ENCODE data around the gene RAD51B.

RAD51B gene

GRCh38 chr14:68680541-68681051 is 861.0 kb downstream of the RAD51B start:
- DNase-seq (ENCODE audit: low read depth): no peak
- TF ChIP-seq, protein P1, sequence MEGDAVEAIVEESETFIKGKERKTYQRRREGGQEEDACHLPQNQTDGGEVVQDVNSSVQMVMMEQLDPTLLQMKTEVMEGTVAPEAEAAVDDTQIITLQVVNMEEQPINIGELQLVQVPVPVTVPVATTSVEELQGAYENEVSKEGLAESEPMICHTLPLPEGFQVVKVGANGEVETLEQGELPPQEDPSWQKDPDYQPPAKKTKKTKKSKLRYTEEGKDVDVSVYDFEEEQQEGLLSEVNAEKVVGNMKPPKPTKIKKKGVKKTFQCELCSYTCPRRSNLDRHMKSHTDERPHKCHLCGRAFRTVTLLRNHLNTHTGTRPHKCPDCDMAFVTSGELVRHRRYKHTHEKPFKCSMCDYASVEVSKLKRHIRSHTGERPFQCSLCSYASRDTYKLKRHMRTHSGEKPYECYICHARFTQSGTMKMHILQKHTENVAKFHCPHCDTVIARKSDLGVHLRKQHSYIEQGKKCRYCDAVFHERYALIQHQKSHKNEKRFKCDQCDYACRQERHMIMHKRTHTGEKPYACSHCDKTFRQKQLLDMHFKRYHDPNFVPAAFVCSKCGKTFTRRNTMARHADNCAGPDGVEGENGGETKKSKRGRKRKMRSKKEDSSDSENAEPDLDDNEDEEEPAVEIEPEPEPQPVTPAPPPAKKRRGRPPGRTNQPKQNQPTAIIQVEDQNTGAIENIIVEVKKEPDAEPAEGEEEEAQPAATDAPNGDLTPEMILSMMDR (IDR thresholded peaks at IDR 0.05; ENCODE audit: insufficient read depth, low read depth, low read length, missing control alignments): no peak
- no peak overlapping the region for H3K4me3 ChIP-seq (ENCODE audit: low read depth, low read length)

DNA sequence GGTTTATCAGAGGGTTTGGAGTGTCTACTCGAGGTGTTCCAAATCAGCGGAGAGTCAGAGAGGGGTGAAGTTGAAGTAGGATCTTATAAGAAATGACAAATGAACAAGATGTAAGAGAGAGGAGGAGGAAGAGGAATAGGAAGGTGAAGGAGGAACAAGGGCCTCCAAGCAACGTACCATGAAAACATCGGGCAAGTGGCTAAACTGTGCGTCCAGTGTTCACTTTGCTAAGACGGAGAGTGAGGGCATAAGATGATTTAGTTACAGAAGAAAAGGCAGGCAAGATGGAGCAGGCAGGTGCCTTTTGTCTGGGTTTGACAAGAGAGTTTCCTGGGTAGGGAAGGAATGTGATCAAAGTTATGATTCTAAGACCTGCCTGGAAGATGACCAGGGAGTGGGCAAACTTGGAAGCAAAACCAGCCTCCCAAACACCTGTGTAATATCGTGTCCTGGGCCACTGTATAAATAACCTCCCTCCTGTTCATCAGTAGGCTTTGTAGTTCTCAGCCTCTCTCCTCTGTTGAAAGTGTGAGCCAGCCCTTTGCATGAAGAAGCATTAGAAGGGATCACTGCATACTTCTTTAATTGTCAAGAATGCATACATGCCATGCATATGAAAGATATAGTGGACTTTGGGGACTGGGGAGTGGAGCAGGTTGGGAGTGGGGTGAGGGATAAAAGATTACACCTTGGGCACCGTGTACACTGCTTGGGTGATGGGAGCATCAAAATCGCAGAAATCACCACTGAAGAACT is 861.9 kb downstream of the RAD51B start:
- no peak overlapping the region for H3K4me3 ChIP-seq (ENCODE audit: low read depth, low read length)
- no peak for DNase-seq (ENCODE audit: low read depth)

GRCh38 chr14:68682166-68683103 is 862.9 kb downstream of the RAD51B start:
- H3K4me3 ChIP-seq (ENCODE audit: low read depth, low read length): no peak overlapping the region
- DNase-seq (ENCODE audit: low read depth): peak; percentile 76

More for the DNA sequence above, 861.9 kb downstream of the RAD51B start:
- TF ChIP-seq, protein P1 (IDR thresholded peaks at IDR 0.05; ENCODE audit: insufficient read depth, low read depth, low read length, missing control alignments): no peak

GRCh38 chr14:68683326-68683725 is 863.7 kb downstream of the RAD51B start:
- TF ChIP-seq, protein P1 (IDR thresholded peaks at IDR 0.05; ENCODE audit: insufficient read depth, low read depth, low read length, missing control alignments): no peak
- DNase-seq (ENCODE audit: low read depth): no peak
- H3K4me3 ChIP-seq (ENCODE audit: low read depth, low read length): no peak overlapping the region

More at GRCh38 chr14:68682166-68683103, 862.9 kb downstream of the RAD51B start:
- TF ChIP-seq, protein P1 (IDR thresholded peaks at IDR 0.05; ENCODE audit: insufficient read depth, low read depth, low read length, missing control alignments): no peak

DNA sequence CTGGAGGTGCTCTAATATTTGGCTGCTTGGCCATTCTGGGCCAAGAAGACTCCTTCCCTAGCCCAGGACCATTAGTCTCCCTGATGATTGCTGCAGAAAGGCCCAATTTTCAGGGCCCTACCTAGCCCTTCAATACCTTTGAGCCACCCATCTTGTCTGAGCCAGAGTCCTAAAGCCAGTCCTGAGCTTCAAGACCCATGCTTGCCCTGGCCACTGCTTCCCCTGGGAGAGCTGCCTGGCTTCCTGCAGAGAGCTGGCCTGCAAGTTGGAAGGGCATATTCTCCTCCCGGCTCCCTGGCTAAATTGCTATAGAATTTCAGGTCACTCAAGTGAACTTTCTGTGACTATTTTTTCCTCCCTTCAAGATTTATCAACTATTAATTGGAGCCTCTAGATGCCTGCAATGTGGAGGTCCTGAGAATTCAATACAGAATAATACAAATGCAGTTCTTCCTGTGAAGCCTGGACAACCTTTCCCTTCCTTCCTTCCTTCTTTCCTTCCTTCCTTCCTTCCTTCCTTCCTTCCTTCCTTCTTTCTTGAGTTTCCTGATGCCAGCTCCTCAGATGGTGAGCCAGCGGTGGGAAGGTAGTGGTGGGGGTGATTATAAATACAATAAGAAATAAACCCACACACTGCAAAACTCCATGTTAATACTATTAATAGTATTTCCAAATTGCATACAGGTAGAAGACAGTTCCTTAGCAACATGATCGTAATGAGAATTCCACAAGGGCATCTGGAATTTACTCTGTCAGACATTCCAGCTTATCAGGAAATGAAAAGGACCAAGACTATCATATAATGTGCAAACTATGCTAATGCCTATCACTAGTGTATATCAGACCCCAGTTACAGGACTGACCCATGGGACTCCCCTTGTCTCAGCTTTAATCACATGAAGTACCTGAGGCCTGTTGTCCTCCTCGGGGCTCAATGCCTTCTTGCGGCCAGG is 865.2 kb downstream of the RAD51B start:
- no peak for DNase-seq (ENCODE audit: low read depth)
- H3K4me3 ChIP-seq (ENCODE audit: low read depth, low read length): no peak overlapping the region
- TF ChIP-seq, protein P1 (IDR thresholded peaks at IDR 0.05; ENCODE audit: insufficient read depth, low read depth, low read length, missing control alignments): no peak

Measured in GM12865 (cell line).